DOHH2 (cell line): ENCODE measurements around the gene EZR.

ENCODE experiments used
- H3F3A ChIP-seq: fragments of 200-600 bp; sonication (generic), shearing (Covaris generic); 2 replicates; pipeline ENCODE4 v1.6.0; 2016; ENCODE audit warnings: antibody characterized with exemption, mild to moderate bottlenecking; ENCODE audit not compliant: control insufficient read depth, insufficient read depth
- H3K27ac ChIP-seq: fragments of 200-600 bp; sonication (generic); 2 replicates; pipeline ENCODE4 v1.5.1; 2014; ENCODE audit warnings: low read depth, mild to moderate bottlenecking, low read length, moderate library complexity
- H3K27me3 ChIP-seq: fragments of 200-600 bp; sonication (generic); 2 replicates; pipeline ENCODE4 v1.6.1; 2014; ENCODE audit warnings: mild to moderate bottlenecking, low read length, mixed read lengths; ENCODE audit not compliant: control insufficient read depth
- H3K36me3 ChIP-seq: fragments of 200-600 bp; sonication (generic); 2 replicates; pipeline ENCODE4 v1.6.1; 2014; ENCODE audit warnings: mild to moderate bottlenecking, low read length, moderate library complexity, mixed read lengths; ENCODE audit not compliant: control insufficient read depth
- H3K4me1 ChIP-seq: fragments of 200-600 bp; sonication (generic); 2 replicates; pipeline ENCODE4 v1.6.1; 2014; ENCODE audit warnings: mild to moderate bottlenecking, low read length, mixed read lengths; ENCODE audit not compliant: control insufficient read depth
- H3K4me2 ChIP-seq: fragments of 200-600 bp; sonication (generic); 2 replicates; pipeline ENCODE4 v1.6.0; 2014; ENCODE audit warnings: mild to moderate bottlenecking, low read length, moderate library complexity
- H3K4me3 ChIP-seq: fragments of 200-600 bp; sonication (generic); 2 replicates; pipeline ENCODE4 v1.5.1; 2014; ENCODE audit warnings: mild to moderate bottlenecking, low read length, mixed read lengths
- H3K79me2 ChIP-seq: fragments of 200-600 bp; sonication (generic); 2 replicates; pipeline ENCODE4 v1.6.1; 2014; ENCODE audit warnings: mild to moderate bottlenecking, low read length, mixed read lengths; ENCODE audit not compliant: control insufficient read depth
- H3K9me2 ChIP-seq: fragments of 200-600 bp; sonication (generic); replicated peaks from 2 replicates; pipeline ENCODE4 v1.6.1; 2014; ENCODE audit warnings: mild to moderate bottlenecking, low read length, mixed read lengths; ENCODE audit not compliant: control insufficient read depth
- H3K9me3 ChIP-seq: fragments of 200-600 bp; sonication (generic); 2 replicates; pipeline ENCODE4 v1.6.1; 2014; ENCODE audit warnings: antibody characterized with exemption, low read length, mixed read lengths; ENCODE audit not compliant: control insufficient read depth, insufficient read depth
- H4K20me1 ChIP-seq: fragments of 200-600 bp; sonication (generic); 2 replicates; pipeline ENCODE4 v1.6.0; 2014; ENCODE audit warnings: low read depth, mild to moderate bottlenecking, antibody characterized with exemption, low read length, moderate library complexity; ENCODE audit not compliant: control insufficient read depth, insufficient read depth
- CTCF ChIP-seq: fragments of 200-600 bp; sonication (generic); IDR thresholded peaks from one replicate; pipeline ENCODE4 v1.5.1; 2014; ENCODE audit warnings: antibody characterized with exemption, mild to moderate bottlenecking, low read depth, low read length; ENCODE audit not compliant: poor library complexity, severe bottlenecking
- EZH2phosphoT487 ChIP-seq: fragments of 200-600 bp; sonication (generic); IDR thresholded peaks from 2 replicates; pipeline ENCODE4 v1.6.1; 2017; ENCODE audit warnings: borderline replicate concordance, mild to moderate bottlenecking, antibody characterized with exemption, low read length, moderate library complexity, mixed read lengths

Gene EZR

DNA sequence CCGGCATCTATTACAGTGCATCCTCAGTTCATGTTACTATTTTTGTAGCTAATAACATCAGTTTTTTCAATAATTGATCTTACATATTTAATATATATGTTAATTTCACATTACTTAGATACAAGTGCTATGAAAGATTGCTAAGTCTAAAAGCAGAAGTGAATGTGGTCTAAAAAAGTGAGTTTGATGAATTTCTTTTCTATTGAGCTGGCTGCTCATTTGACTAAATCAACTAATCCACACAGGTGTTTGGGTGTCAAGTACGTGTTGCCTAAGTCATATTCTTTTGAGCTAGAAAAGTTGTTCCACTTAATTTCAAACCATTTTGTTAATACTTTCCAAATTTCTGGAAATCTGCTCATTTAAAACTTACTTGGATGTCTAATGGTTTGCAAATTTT lies 46.6 kb upstream of the EZR start:
- TF ChIP-seq CTCF (no peak), EZH2phosphoT487 (no peak)
- Histone ChIP-seq H4K20me1 (no peaks in the 10 kb centered on the region), H3K9me2 (no peaks in the 10 kb centered on the region), H3K27me3 (no peaks in the 10 kb centered on the region), H3K4me1 (peaks cover 76% of the 10 kb centered on the region), H3K36me3 (peaks cover 8% of the 10 kb centered on the region; the same call in 1 of the 2 replicates), H3K79me2 (no peaks in the 10 kb centered on the region), H3K4me3 (peak overlapping the region; percentile 68), H3K9me3 (peaks cover 3% of the 10 kb centered on the region; the same call in 1 of the 2 replicates), H3F3A (peaks cover 60% of the 10 kb centered on the region), H3K4me2 (peak overlapping the region; percentile 81), H3K27ac (peak overlapping the region; percentile 98)

GRCh38 chr6:158863646-158864045 lies 44.5 kb upstream of the EZR start:
- H3K4me3 ChIP-seq: peak overlapping the region; percentile 68
- TF ChIP-seq CTCF (no peak), EZH2phosphoT487 (no peak)
- peak overlapping the region; percentile 81 for H3K4me2 ChIP-seq
- H3F3A ChIP-seq: peaks cover 44% of the 10 kb centered on the region
- H3K4me1 ChIP-seq: peaks cover 62% of the 10 kb centered on the region
- no peaks in the 10 kb centered on the region for H4K20me1 ChIP-seq
- H3K9me3 ChIP-seq: peaks cover 3% of the 10 kb centered on the region; the same call in 1 of the 2 replicates
- H3K9me2 ChIP-seq: no peaks in the 10 kb centered on the region
- peaks cover 3% of the 10 kb centered on the region; the same call in 1 of the 2 replicates for H3K36me3 ChIP-seq
- H3K27me3 ChIP-seq: no peaks in the 10 kb centered on the region
- peak overlapping the region; percentile 98 for H3K27ac ChIP-seq
- no peaks in the 10 kb centered on the region for H3K79me2 ChIP-seq

DNA sequence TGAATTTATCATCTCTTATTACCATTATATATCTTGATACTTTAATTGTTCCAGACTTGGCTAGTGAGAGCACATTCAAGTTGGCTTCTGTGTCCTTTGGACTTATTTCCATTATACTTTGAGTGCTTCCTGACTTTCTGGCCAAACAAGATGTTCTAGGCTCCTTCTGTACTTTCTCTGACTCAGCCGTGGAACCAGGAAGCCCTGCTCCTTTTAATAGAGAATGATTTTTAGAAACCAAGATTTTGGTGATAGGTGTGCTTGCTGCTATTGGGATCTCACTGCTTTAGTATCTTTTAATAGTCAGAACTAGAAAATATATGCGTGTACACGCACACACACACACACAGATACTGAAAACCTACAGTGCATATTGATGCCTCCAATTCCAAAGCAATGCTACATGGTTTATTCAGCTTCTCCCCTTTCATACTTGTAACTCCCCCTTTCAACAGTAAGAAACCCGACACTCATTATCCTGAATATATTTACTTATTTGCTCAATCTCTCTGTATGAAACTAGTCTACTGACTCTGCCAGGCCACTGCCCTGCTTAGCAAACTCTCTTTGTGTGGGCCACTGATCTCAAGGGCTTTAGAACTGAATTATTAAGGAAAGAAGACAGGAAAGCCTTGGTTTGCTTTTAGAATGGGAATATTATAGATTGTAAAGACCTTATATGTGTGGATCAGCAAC lies 42.7 kb upstream of the EZR start:
- Histone ChIP-seq H3F3A (peaks cover 27% of the 10 kb centered on the region), H3K4me1 (peaks cover 62% of the 10 kb centered on the region), H3K9me3 (no peaks in the 10 kb centered on the region), H3K9me2 (no peaks in the 10 kb centered on the region), H3K4me2 (no peak overlapping the region), H3K4me3 (no peak overlapping the region), H3K79me2 (no peaks in the 10 kb centered on the region), H3K27me3 (no peaks in the 10 kb centered on the region), H3K36me3 (no peaks in the 10 kb centered on the region), H3K27ac (no peak overlapping the region), H4K20me1 (no peaks in the 10 kb centered on the region)
- no peak for TF ChIP-seq CTCF
- no peak for TF ChIP-seq EZH2phosphoT487
